ENCODE data around the gene MEST.
A peak's percentile ranks its signal among the peaks of the same experiment; 100 is the strongest.
"Not testable (repeated sequence)": the region's sequence is repeated elsewhere in the genome, so short reads cannot be mapped to it uniquely, and the experiment has no call there.

Gene MEST

DNA sequence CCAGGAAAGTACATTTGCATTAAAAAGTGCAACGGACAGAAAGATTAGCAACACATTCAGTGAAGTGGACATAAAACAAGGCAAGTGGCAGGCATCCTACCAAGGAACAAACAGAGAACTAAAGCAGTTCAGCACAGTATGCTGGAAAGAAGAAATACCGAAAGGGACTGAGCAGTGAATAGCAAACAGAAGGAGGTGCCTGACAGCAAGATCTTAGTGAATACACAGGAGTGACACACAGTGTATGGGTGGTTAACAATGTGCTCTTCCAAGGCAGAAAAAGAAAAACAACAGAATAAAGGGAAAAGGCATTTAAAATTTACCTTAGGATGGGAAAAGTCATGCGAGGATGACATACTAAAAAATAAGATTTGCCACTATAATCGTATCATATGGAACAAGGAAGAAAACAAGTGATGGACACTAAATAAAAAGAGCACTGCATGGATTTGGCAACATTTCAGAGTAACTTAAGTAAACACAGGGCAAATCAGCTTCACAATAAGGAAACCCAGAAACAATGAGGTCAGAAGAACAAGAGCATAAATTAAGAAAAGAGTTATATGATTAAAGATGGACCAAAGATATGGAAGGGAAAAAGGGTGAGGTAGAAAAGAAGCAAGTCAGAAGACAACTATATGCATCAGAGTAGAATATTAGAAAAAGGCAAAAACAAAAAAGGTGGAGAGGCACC is 29.5 kb downstream of the MEST start:
- Histone ChIP-seq H3K79me1 (replicated peaks; ENCODE audit: low read length, poor library complexity, severe bottlenecking) (peaks cover 11% of the 10 kb centered on the region), H3K9ac (ENCODE audit: low read length) (no peak overlapping the region), H3K4me1 (ENCODE audit: control insufficient read depth, insufficient read depth, low read depth, low read length) (peaks cover 3% of the 10 kb centered on the region), H2AK5ac (ENCODE audit: low read length, severe bottlenecking) (no peak overlapping the region), H3K14ac (ENCODE audit: low read length in 2 of 2) (no peak overlapping the region), H2AFZ (ENCODE audit: low read depth, low read length) (no peak overlapping the region), H4K8ac (ENCODE audit: low read length) (no peak overlapping the region), H3K18ac (ENCODE audit: low read depth in 1 of 2, low read length in 2 of 2) (no peak overlapping the region), H3K27me3 (ENCODE audit: control insufficient read depth in 1 of 2, insufficient read depth in 1 of 2, low read length in 2 of 2) (no peaks in the 10 kb centered on the region), H3K23ac (ENCODE audit: low read length in 2 of 2) (no peak overlapping the region), H2BK120ac (ENCODE audit: low read depth, low read length) (no peak overlapping the region), H3K27ac (ENCODE audit: low read length, poor library complexity, severe bottlenecking) (no peak overlapping the region), H4K91ac (ENCODE audit: low read length) (no peak overlapping the region), H3K4me3 (ENCODE audit: insufficient read depth in 1 of 2, low read depth in 1 of 2, low read length in 2 of 2) (no peak overlapping the region), H3K4ac (ENCODE audit: low read depth in 1 of 2, low read length in 2 of 2) (no peak overlapping the region), H3K4me2 (ENCODE audit: low read length, poor library complexity, severe bottlenecking) (no peak overlapping the region), H2BK5ac (ENCODE audit: low read depth, low read length, poor library complexity, severe bottlenecking) (no peak overlapping the region), H3K9me3 (ENCODE audit: control insufficient read depth, low read length) (no peaks in the 10 kb centered on the region), H2BK12ac (ENCODE audit: low read length in 2 of 2) (no peak overlapping the region), H2BK15ac (ENCODE audit: low read depth, poor library complexity, severe bottlenecking) (no peak overlapping the region), H3K36me3 (ENCODE audit: control insufficient read depth in 1 of 2, insufficient read depth in 2 of 2, low read depth in 1 of 2, low read length in 2 of 2) (peaks cover 31 to 34% of the 10 kb centered on the region in 2 experiments)
- DNase-seq: no peak
- 92% methylated on average over 4 of the region's 4 CpGs for WGBS

DNA sequence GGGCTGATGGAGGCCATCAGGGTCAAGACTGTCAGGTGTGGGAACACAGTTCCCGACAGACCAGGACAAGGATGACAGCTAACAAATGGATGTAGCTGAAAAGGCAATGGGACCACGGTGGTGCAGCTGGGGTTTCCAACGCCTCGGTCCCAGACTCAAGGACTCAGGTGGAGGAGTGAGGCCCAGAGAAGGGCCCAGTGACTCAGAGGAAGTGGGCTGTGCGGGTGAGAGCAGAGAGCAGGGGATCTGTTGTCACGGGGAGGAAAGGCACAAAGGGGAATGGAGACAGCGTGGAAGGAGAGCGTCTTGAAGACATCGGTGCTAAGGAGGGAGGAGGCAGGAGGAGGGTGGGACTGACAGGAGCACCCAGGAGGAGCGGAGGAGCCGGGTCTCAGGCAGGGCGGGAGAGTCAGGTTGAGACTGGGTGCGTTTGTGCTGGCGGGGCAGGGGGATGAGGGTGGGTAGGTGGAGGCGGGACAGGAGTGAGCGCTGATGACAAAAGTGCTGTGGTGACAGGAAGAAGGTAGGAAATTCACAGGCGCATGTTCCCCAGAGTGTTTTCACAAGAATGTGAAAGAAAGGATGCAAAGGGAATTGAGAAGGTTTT is 31.7 kb downstream of the MEST start:
- H3K4me1 ChIP-seq (ENCODE audit: control insufficient read depth, insufficient read depth, low read depth, low read length); H2BK15ac ChIP-seq (ENCODE audit: low read depth, poor library complexity, severe bottlenecking); H2AFZ ChIP-seq (ENCODE audit: low read depth, low read length); H3K4me2 ChIP-seq (ENCODE audit: low read length, poor library complexity, severe bottlenecking); DNase-seq; H3K9me3 ChIP-seq (ENCODE audit: control insufficient read depth, low read length); H3K27me3 ChIP-seq (ENCODE audit: control insufficient read depth in 1 of 2, insufficient read depth in 1 of 2, low read length in 2 of 2); H3K79me1 ChIP-seq (replicated peaks; ENCODE audit: low read length, poor library complexity, severe bottlenecking); H2BK5ac ChIP-seq (ENCODE audit: low read depth, low read length, poor library complexity, severe bottlenecking); H3K18ac ChIP-seq (ENCODE audit: low read depth in 1 of 2, low read length in 2 of 2); H4K91ac ChIP-seq (ENCODE audit: low read length); H3K14ac ChIP-seq (ENCODE audit: low read length in 2 of 2); H3K4ac ChIP-seq (ENCODE audit: low read depth in 1 of 2, low read length in 2 of 2); H2BK12ac ChIP-seq (ENCODE audit: low read length in 2 of 2); H3K23ac ChIP-seq (ENCODE audit: low read length in 2 of 2); H3K27ac ChIP-seq (ENCODE audit: low read length, poor library complexity, severe bottlenecking); H2AK5ac ChIP-seq (ENCODE audit: low read length, severe bottlenecking); H3K4me3 ChIP-seq (ENCODE audit: insufficient read depth in 1 of 2, low read depth in 1 of 2, low read length in 2 of 2); H3K9ac ChIP-seq (ENCODE audit: low read length); H2BK120ac ChIP-seq (ENCODE audit: low read depth, low read length): not testable (repeated sequence)
- Histone ChIP-seq H3K36me3 (ENCODE audit: control insufficient read depth in 1 of 2, insufficient read depth in 2 of 2, low read depth in 1 of 2, low read length in 2 of 2) (peaks cover 20 to 36% of the 10 kb centered on the region in 2 experiments), H4K8ac (ENCODE audit: low read length) (peak overlapping the region; percentile 30)
- WGBS: 87% methylated on average over 17 of the region's 17 CpGs

DNA sequence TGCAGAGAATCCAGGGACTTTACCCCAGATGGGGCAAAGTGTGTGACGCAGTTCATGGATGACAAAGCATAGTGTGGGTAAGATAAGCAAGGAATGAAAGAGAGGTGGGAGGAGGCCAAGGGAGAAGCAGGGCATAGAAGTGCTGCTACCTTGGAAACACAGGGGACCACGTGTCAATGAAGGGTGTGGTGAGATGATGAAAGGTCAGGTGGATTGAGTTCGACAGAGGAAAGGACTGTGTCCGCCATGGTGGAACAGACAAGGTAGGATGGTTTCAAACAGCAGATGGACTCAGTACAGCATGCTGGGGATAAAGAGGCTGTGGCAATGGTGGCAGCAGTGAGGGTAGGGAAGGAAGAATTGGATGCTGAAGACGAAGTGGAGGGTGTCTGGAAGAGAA is 32.7 kb downstream of the MEST start:
- peaks cover 9% of the 10 kb centered on the region for H3K79me1 ChIP-seq (replicated peaks; ENCODE audit: low read length, poor library complexity, severe bottlenecking)
- H2BK5ac ChIP-seq (ENCODE audit: low read depth, low read length, poor library complexity, severe bottlenecking): no peak overlapping the region
- 94% methylated on average over 5 of the region's 5 CpGs for WGBS
- no peak for DNase-seq
- H3K4me3 ChIP-seq (ENCODE audit: insufficient read depth in 1 of 2, low read depth in 1 of 2, low read length in 2 of 2): no peak overlapping the region
- H4K91ac ChIP-seq (ENCODE audit: low read length): no peak overlapping the region
- H3K23ac ChIP-seq (ENCODE audit: low read length in 2 of 2): peak overlapping the region in 1 of 2 experiments; percentile 53
- H3K36me3 ChIP-seq (ENCODE audit: control insufficient read depth in 1 of 2, insufficient read depth in 2 of 2, low read depth in 1 of 2, low read length in 2 of 2): peaks cover 20 to 40% of the 10 kb centered on the region in 2 experiments
- no peak overlapping the region for H3K18ac ChIP-seq (ENCODE audit: low read depth in 1 of 2, low read length in 2 of 2)
- no peak overlapping the region for H2BK15ac ChIP-seq (ENCODE audit: low read depth, poor library complexity, severe bottlenecking)
- no peak overlapping the region for H3K27ac ChIP-seq (ENCODE audit: low read length, poor library complexity, severe bottlenecking)
- peaks cover 3% of the 10 kb centered on the region for H3K4me1 ChIP-seq (ENCODE audit: control insufficient read depth, insufficient read depth, low read depth, low read length)
- peak overlapping the region in 1 of 2 experiments; percentile 49 for H2BK12ac ChIP-seq (ENCODE audit: low read length in 2 of 2)
- peak overlapping the region in 1 of 2 experiments; percentile 56 for H3K14ac ChIP-seq (ENCODE audit: low read length in 2 of 2)
- no peak overlapping the region for H3K4me2 ChIP-seq (ENCODE audit: low read length, poor library complexity, severe bottlenecking)
- H2AFZ ChIP-seq (ENCODE audit: low read depth, low read length): no peak overlapping the region
- no peak overlapping the region for H4K8ac ChIP-seq (ENCODE audit: low read length)
- no peak overlapping the region for H2AK5ac ChIP-seq (ENCODE audit: low read length, severe bottlenecking)
- H2BK120ac ChIP-seq (ENCODE audit: low read depth, low read length): no peak overlapping the region
- no peaks in the 10 kb centered on the region for H3K9me3 ChIP-seq (ENCODE audit: control insufficient read depth, low read length)
- no peak overlapping the region for H3K9ac ChIP-seq (ENCODE audit: low read length)
- no peaks in the 10 kb centered on the region for H3K27me3 ChIP-seq (ENCODE audit: control insufficient read depth in 1 of 2, insufficient read depth in 1 of 2, low read length in 2 of 2)
- no peak overlapping the region for H3K4ac ChIP-seq (ENCODE audit: low read depth in 1 of 2, low read length in 2 of 2)

DNA sequence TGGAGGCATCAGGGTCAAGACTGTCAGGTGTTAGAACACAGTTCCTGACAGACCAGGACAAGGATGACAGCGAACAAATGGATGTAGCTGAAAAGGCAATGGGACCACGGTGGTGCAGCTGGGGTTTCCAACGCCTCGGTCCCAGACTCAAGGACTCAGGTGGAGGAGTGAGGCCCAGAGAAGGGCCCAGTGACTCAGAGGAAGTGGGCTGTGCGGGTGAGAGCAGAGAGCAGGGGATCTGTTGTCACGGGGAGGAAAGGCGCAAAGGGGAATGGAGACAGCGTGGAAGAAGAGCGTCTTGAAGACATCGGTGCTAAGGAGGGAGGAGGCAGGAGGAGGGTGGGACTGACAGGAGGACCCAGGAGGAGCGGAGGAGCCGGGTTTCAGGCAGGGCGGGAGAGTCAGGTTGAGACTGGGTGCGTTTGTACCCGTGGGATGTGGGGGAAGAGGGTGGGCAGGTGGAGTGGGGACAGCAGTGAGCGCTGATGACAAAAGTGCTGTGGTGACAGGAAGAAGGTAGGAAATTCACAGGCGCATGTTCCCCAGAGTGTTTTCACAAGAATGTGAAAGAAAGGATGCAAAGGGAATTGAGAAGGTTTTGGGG is 36.0 kb downstream of the MEST start:
- not testable (repeated sequence) for H3K18ac ChIP-seq (ENCODE audit: low read depth in 1 of 2, low read length in 2 of 2); H4K8ac ChIP-seq (ENCODE audit: low read length); H2BK15ac ChIP-seq (ENCODE audit: low read depth, poor library complexity, severe bottlenecking); H3K27me3 ChIP-seq (ENCODE audit: control insufficient read depth in 1 of 2, insufficient read depth in 1 of 2, low read length in 2 of 2); H4K91ac ChIP-seq (ENCODE audit: low read length); H2BK5ac ChIP-seq (ENCODE audit: low read depth, low read length, poor library complexity, severe bottlenecking); H3K14ac ChIP-seq (ENCODE audit: low read length in 2 of 2); H3K4me2 ChIP-seq (ENCODE audit: low read length, poor library complexity, severe bottlenecking); H3K27ac ChIP-seq (ENCODE audit: low read length, poor library complexity, severe bottlenecking); H3K4me3 ChIP-seq (ENCODE audit: insufficient read depth in 1 of 2, low read depth in 1 of 2, low read length in 2 of 2); H3K4ac ChIP-seq (ENCODE audit: low read depth in 1 of 2, low read length in 2 of 2); H2BK120ac ChIP-seq (ENCODE audit: low read depth, low read length); H2AFZ ChIP-seq (ENCODE audit: low read depth, low read length); H3K23ac ChIP-seq (ENCODE audit: low read length in 2 of 2); H3K4me1 ChIP-seq (ENCODE audit: control insufficient read depth, insufficient read depth, low read depth, low read length); H2BK12ac ChIP-seq (ENCODE audit: low read length in 2 of 2); H2AK5ac ChIP-seq (ENCODE audit: low read length, severe bottlenecking); H3K9me3 ChIP-seq (ENCODE audit: control insufficient read depth, low read length); H3K9ac ChIP-seq (ENCODE audit: low read length); DNase-seq
- Histone ChIP-seq H3K79me1 (replicated peaks; ENCODE audit: low read length, poor library complexity, severe bottlenecking) (peaks cover 16% of the 10 kb centered on the region), H3K36me3 (ENCODE audit: control insufficient read depth in 1 of 2, insufficient read depth in 2 of 2, low read depth in 1 of 2, low read length in 2 of 2) (peaks cover 28 to 66% of the 10 kb centered on the region in 2 experiments)
- WGBS: 85% methylated on average over 16 of the region's 17 CpGs
